RWPE2 (cell line): Measurements from ENCODE around the gene RBM12.
A peak's percentile ranks its signal among the peaks of the same experiment; 100 is the strongest.

Experiments
- ATAC-seq: fragments of 200-7000 bp; cut with Tn5 transposase; 3 replicates; pipeline ENCODE4 v1.9.1; 2021; ENCODE audit warnings: low read depth
- DNase-seq: peaks from one replicate; pipeline ENCODE4 v3.0.0-alpha.2; 2020; ENCODE audit warnings: low spot score
- H3K27ac ChIP-seq: fragments of 450-650 bp; 2 replicates; pipeline ENCODE4 v1.5.1; 2017; ENCODE audit warnings: mild to moderate bottlenecking; ENCODE audit not compliant: poor library complexity, severe bottlenecking
- H3K27me3 ChIP-seq: fragments of 250-450 bp; sonication (Bioruptor Pico); 2 replicates; pipeline ENCODE4 v1.5.1; 2021; ENCODE audit warnings: mild to moderate bottlenecking, moderate library complexity; ENCODE audit not compliant: insufficient read depth, poor library complexity, severe bottlenecking
- H3K36me3 ChIP-seq: fragments of 250-450 bp; sonication (Bioruptor Pico); 2 replicates; pipeline ENCODE4 v1.5.1; 2020; ENCODE audit warnings: low read depth, mild to moderate bottlenecking, moderate library complexity
- H3K4me1 ChIP-seq: fragments of 250-450 bp; sonication (Bioruptor Pico); 2 replicates; pipeline ENCODE4 v1.5.1; 2021; ENCODE audit warnings: mild to moderate bottlenecking, moderate library complexity; ENCODE audit not compliant: insufficient read depth, poor library complexity, severe bottlenecking
- H3K4me3 ChIP-seq: fragments of 250-450 bp; sonication (Bioruptor Pico); 2 replicates; pipeline ENCODE4 v1.5.1; 2021; ENCODE audit warnings: mild to moderate bottlenecking, moderate library complexity; ENCODE audit not compliant: severe bottlenecking
- H3K9me3 ChIP-seq: fragments of 250-450 bp; sonication (Bioruptor Pico); 2 replicates; pipeline ENCODE4 v1.5.1; 2021; ENCODE audit warnings: mild to moderate bottlenecking, moderate library complexity; ENCODE audit not compliant: severe bottlenecking
- CTCF ChIP-seq: fragments of 450-650 bp; IDR thresholded peaks from one replicate; pipeline ENCODE4 v1.5.1; 2017; ENCODE audit warnings: mild to moderate bottlenecking, moderate library complexity; ENCODE audit not compliant: poor library complexity, severe bottlenecking

RBM12 gene

GRCh38 chr20:35603695-35604448 is 60.8 kb downstream of the RBM12 start:
- ATAC-seq (no peak), DNase-seq (peak; percentile 73)
- H3K4me3 ChIP-seq = no peak overlapping the region
- TF ChIP-seq CTCF = no peak
- peaks cover 9% of the 10 kb centered on the region for H3K27me3 ChIP-seq
- H3K4me1 ChIP-seq = peaks cover 12% of the 10 kb centered on the region
- H3K27ac ChIP-seq = no peak overlapping the region
- H3K9me3 ChIP-seq = no peaks in the 10 kb centered on the region
- H3K36me3 ChIP-seq = no peaks in the 10 kb centered on the region

GRCh38 chr20:35602851-35603495 is 61.7 kb downstream of the RBM12 start:
- no peak for TF ChIP-seq CTCF
- peaks cover 9% of the 10 kb centered on the region for H3K27me3 ChIP-seq

GRCh38 chr20:35601990-35602389 is 62.7 kb downstream of the RBM12 start:
- Histone ChIP-seq H3K27me3 (peaks cover 9% of the 10 kb centered on the region), H3K9me3 (no peaks in the 10 kb centered on the region), H3K27ac (no peak overlapping the region), H3K36me3 (no peaks in the 10 kb centered on the region), H3K4me1 (peaks cover 2% of the 10 kb centered on the region), H3K4me3 (peak overlapping the region; percentile 22)
- TF ChIP-seq CTCF = no peak
- DNase-seq (peak; percentile 85), ATAC-seq (no peak)

More at GRCh38 chr20:35602851-35603495, 61.7 kb downstream of the RBM12 start:
- H3K36me3 ChIP-seq = no peaks in the 10 kb centered on the region
- DNase-seq = peak; percentile 80
- H3K4me3 ChIP-seq = no peak overlapping the region
- no peak overlapping the region for H3K27ac ChIP-seq
- no peak for ATAC-seq
- peaks cover 12% of the 10 kb centered on the region for H3K4me1 ChIP-seq
- H3K9me3 ChIP-seq = no peaks in the 10 kb centered on the region

GRCh38 chr20:35600993-35601973 is 63.4 kb downstream of the RBM12 start:
- peaks cover 9% of the 10 kb centered on the region for H3K27me3 ChIP-seq
- no peaks in the 10 kb centered on the region for H3K4me1 ChIP-seq
- ATAC-seq (peak; percentile 76), DNase-seq (peak; percentile 91)
- H3K27ac ChIP-seq = no peak overlapping the region
- peak; percentile 92 for TF ChIP-seq CTCF
- peak overlapping the region; percentile 22 for H3K4me3 ChIP-seq
- no peaks in the 10 kb centered on the region for H3K9me3 ChIP-seq
- H3K36me3 ChIP-seq = no peaks in the 10 kb centered on the region
